ENCODE results near the gene EFNA5. TPM values are rescaled to one million over a fixed set of nuclear protein-coding genes. Genes with fewer than 3 reads are reported as not detected.
A peak's percentile ranks its signal among the peaks of the same experiment; 100 is the strongest.

The EFNA5 gene
- polyA plus RNA-seq, 1 donor from 2014 or later = 4.2 TPM

DNA sequence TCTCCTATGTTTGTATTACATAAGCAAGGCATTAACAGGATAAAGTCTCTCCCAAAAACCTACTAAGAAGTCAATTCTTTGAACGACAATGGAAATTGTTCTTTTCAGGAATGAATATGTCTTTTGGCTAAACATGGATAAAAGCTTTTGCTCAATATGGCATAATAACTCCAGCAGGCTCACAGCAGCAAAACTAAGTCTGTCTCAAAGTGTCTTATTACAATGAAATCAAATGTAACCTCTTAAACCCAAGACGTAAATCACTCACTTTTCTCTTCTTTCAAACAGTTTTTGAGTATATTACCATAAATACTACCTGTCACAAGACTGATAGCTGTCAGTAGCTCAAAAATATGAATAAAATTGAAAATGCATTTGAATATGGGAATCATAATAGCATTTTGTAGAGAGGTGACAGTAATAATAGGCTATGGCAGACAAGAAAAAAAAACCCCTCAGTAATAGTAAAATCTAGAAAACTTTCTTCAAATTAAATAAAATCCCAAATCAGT lies 41.7 kb upstream of the EFNA5 start:
- Histone ChIP-seq H3K4me2 (ENCODE audit: low read length) (peak overlapping the region; percentile 18), H3K79me2 (replicated peaks; ENCODE audit: insufficient read depth, low read length) (no peaks in the 10 kb centered on the region), H3K27me3 (ENCODE audit: insufficient read depth, low read depth, low read length) (no peaks in the 10 kb centered on the region), H3K36me3 (ENCODE audit: insufficient read depth, low read length) (no peaks in the 10 kb centered on the region), H4K20me1 (ENCODE audit: insufficient read depth) (no peaks in the 10 kb centered on the region), H3F3A (ENCODE audit: insufficient read depth, low read length, poor library complexity, severe bottlenecking) (no peaks in the 10 kb centered on the region), H3K9ac (ENCODE audit: low read length) (no peak overlapping the region), H3K9me3 (ENCODE audit: low read length) (no peaks in the 10 kb centered on the region), H3K4me3 (ENCODE audit: low read length) (no peak overlapping the region), H2AFZ (ENCODE audit: low read depth, low read length) (no peak overlapping the region), H3K9me2 (ENCODE audit: insufficient read depth, low read length) (no peaks in the 10 kb centered on the region), H3K27ac (ENCODE audit: low read length) (peak overlapping the region; percentile 49)
- TF ChIP-seq MXI1 (conservative IDR thresholded peaks at IDR 0.05; ENCODE audit: poor library complexity, severe bottlenecking) (no peak), POLR2AphosphoS5 (IDR thresholded peaks at IDR 0.05) (peak; percentile 73), EP300 (conservative IDR thresholded peaks at IDR 0.05; ENCODE audit: poor library complexity, severe bottlenecking) (peak; percentile 99)
- TF ChIP-seq, protein P1, sequence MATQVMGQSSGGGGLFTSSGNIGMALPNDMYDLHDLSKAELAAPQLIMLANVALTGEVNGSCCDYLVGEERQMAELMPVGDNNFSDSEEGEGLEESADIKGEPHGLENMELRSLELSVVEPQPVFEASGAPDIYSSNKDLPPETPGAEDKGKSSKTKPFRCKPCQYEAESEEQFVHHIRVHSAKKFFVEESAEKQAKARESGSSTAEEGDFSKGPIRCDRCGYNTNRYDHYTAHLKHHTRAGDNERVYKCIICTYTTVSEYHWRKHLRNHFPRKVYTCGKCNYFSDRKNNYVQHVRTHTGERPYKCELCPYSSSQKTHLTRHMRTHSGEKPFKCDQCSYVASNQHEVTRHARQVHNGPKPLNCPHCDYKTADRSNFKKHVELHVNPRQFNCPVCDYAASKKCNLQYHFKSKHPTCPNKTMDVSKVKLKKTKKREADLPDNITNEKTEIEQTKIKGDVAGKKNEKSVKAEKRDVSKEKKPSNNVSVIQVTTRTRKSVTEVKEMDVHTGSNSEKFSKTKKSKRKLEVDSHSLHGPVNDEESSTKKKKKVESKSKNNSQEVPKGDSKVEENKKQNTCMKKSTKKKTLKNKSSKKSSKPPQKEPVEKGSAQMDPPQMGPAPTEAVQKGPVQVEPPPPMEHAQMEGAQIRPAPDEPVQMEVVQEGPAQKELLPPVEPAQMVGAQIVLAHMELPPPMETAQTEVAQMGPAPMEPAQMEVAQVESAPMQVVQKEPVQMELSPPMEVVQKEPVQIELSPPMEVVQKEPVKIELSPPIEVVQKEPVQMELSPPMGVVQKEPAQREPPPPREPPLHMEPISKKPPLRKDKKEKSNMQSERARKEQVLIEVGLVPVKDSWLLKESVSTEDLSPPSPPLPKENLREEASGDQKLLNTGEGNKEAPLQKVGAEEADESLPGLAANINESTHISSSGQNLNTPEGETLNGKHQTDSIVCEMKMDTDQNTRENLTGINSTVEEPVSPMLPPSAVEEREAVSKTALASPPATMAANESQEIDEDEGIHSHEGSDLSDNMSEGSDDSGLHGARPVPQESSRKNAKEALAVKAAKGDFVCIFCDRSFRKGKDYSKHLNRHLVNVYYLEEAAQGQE (IDR thresholded peaks at IDR 0.05; ENCODE audit: borderline replicate concordance) = peak; percentile 83

DNA sequence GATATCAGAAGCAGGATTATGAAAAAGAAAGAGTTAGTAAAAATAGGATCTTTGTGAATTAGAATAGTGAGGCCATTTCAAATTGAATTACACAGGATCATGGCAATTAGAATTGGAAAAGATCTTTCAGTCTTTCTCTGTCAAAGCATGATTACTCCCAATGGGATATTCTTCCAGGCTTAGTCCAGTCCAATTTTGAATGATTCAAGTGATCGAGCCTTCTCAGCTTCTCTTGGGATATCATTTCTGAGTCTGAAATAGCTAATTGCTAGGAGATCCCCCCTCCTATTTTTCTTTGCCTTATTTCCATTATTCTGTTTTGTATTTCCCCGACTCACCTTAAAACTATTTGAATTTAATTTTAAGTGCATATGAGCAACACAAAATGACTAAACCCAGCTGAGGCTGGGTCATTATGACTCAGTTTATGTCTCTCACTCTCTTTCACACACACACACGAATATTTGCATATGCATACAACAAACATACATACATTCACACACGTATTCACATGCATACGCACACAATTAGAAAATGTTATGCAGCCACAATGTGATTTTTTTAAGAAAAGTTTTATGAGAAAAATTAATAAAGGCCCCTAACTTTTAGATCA lies 34.8 kb upstream of the EFNA5 start:
- no peak overlapping the region for H3K9ac ChIP-seq (ENCODE audit: low read length)
- peaks cover 2% of the 10 kb centered on the region for H3F3A ChIP-seq (ENCODE audit: insufficient read depth, low read length, poor library complexity, severe bottlenecking)
- no peaks in the 10 kb centered on the region for H3K9me2 ChIP-seq (ENCODE audit: insufficient read depth, low read length)
- H3K4me3 ChIP-seq (ENCODE audit: low read length) = peak overlapping the region; percentile 10
- no peak overlapping the region for H3K27ac ChIP-seq (ENCODE audit: low read length)
- peak overlapping the region; percentile 33 for H3K4me2 ChIP-seq (ENCODE audit: low read length)
- H4K20me1 ChIP-seq (ENCODE audit: insufficient read depth) = no peaks in the 10 kb centered on the region
- no peaks in the 10 kb centered on the region for H3K79me2 ChIP-seq (replicated peaks; ENCODE audit: insufficient read depth, low read length)
- H2AFZ ChIP-seq (ENCODE audit: low read depth, low read length) = no peak overlapping the region
- no peaks in the 10 kb centered on the region for H3K27me3 ChIP-seq (ENCODE audit: insufficient read depth, low read depth, low read length)
- H3K9me3 ChIP-seq (ENCODE audit: low read length) = no peaks in the 10 kb centered on the region
- TF ChIP-seq MXI1 (conservative IDR thresholded peaks at IDR 0.05; ENCODE audit: poor library complexity, severe bottlenecking) (no peak), EP300 (conservative IDR thresholded peaks at IDR 0.05; ENCODE audit: poor library complexity, severe bottlenecking) (no peak), EZH2 (IDR thresholded peaks at IDR 0.05; ENCODE audit: borderline replicate concordance, insufficient read depth, low read length, poor library complexity, severe bottlenecking) (no peak), RAD21 (conservative IDR thresholded peaks at IDR 0.05) (no peak), SMC3 (conservative IDR thresholded peaks at IDR 0.05; ENCODE audit: poor library complexity) (no peak), TAF1 (IDR thresholded peaks at IDR 0.05; ENCODE audit: low read depth) (no peak), POLR2AphosphoS5 (IDR thresholded peaks at IDR 0.05) (no peak)
- TF ChIP-seq, protein P1 (IDR thresholded peaks at IDR 0.05; ENCODE audit: borderline replicate concordance) = no peak
- TF ChIP-seq, protein P2, sequence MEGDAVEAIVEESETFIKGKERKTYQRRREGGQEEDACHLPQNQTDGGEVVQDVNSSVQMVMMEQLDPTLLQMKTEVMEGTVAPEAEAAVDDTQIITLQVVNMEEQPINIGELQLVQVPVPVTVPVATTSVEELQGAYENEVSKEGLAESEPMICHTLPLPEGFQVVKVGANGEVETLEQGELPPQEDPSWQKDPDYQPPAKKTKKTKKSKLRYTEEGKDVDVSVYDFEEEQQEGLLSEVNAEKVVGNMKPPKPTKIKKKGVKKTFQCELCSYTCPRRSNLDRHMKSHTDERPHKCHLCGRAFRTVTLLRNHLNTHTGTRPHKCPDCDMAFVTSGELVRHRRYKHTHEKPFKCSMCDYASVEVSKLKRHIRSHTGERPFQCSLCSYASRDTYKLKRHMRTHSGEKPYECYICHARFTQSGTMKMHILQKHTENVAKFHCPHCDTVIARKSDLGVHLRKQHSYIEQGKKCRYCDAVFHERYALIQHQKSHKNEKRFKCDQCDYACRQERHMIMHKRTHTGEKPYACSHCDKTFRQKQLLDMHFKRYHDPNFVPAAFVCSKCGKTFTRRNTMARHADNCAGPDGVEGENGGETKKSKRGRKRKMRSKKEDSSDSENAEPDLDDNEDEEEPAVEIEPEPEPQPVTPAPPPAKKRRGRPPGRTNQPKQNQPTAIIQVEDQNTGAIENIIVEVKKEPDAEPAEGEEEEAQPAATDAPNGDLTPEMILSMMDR (IDR thresholded peaks at IDR 0.05; ENCODE audit: poor library complexity, severe bottlenecking) = no peak
- H3K36me3 ChIP-seq (ENCODE audit: insufficient read depth, low read length) = no peaks in the 10 kb centered on the region

Measured in neural cell (in vitro differentiated cells).